Activated naive CD8-positive, alpha-beta T cell treated with anti-CD3 and anti-CD28 coated beads, Interleukin-2, amount 10 ng/mL, durations not matched to agents 7 days and 5 days (primary cell): ENCODE measurements around the gene RNF150. TPM values are rescaled to one million over a fixed set of nuclear protein-coding genes. Genes with fewer than 3 reads are reported as not detected.

Source experiments
- ATAC-seq: fragments of 150-1000 bp; cut with Tn5 transposase; one replicate; pipeline ENCODE4 v1.10.0; 2021; ENCODE audit warnings: low read depth, moderate library complexity
- POLR2A ChIA-PET: fragments of 350-600 bp; sonication (Branson Sonifier 250); formaldehyde crosslinking; loops from one replicate; lab custom pipeline; 2021; ENCODE audit warnings: antibody characterized with exemption; lab: Charles Lee
- DNase-seq: peaks from one replicate; pipeline ENCODE4 v3.0.0; 2021
- H3K27ac Mint-ChIP-seq: one replicate; pipeline ENCODE4 v1.8.0; 2022; ENCODE audit warnings: mild to moderate bottlenecking, mixed read lengths
- H3K27me3 Mint-ChIP-seq: one replicate; pipeline ENCODE4 v1.8.0; 2022; ENCODE audit warnings: mild to moderate bottlenecking, moderate library complexity, mixed read lengths
- H3K36me3 Mint-ChIP-seq: one replicate; pipeline ENCODE4 v1.8.0; 2021; ENCODE audit warnings: mild to moderate bottlenecking, mixed read lengths
- H3K4me1 Mint-ChIP-seq: one replicate; pipeline ENCODE4 v1.8.0; 2021; ENCODE audit warnings: mixed read lengths
- H3K4me3 Mint-ChIP-seq: one replicate; pipeline ENCODE4 v1.8.0; 2022; ENCODE audit warnings: mild to moderate bottlenecking, moderate library complexity, mixed read lengths
- H3K9me3 Mint-ChIP-seq: one replicate; pipeline ENCODE4 v1.8.0; 2021; ENCODE audit warnings: mixed read lengths
- total RNA-seq, 2 experiments: library from RNA; stranded (reverse); gene quantifications; one replicate each; pipeline ENCODE4 v1.2.3, GENCODE V29; 2021

RNF150 gene
- total RNA-seq, 2 experiments from 2014 or later: not detected

GRCh38 chr4:141144207-141144606, 10.9 kb upstream of the RNF150 start:
- no peak overlapping the region for H3K27ac Mint-ChIP-seq
- H3K4me3 Mint-ChIP-seq: no peak overlapping the region
- peaks cover 13% of the 10 kb centered on the region for H3K27me3 Mint-ChIP-seq
- ATAC-seq (no peak), DNase-seq (no peak)
- POLR2A ChIA-PET: no interaction called here
- no peaks in the 10 kb centered on the region for H3K36me3 Mint-ChIP-seq
- H3K9me3 Mint-ChIP-seq: peaks cover 1% of the 10 kb centered on the region
- H3K4me1 Mint-ChIP-seq: no peaks in the 10 kb centered on the region

DNA sequence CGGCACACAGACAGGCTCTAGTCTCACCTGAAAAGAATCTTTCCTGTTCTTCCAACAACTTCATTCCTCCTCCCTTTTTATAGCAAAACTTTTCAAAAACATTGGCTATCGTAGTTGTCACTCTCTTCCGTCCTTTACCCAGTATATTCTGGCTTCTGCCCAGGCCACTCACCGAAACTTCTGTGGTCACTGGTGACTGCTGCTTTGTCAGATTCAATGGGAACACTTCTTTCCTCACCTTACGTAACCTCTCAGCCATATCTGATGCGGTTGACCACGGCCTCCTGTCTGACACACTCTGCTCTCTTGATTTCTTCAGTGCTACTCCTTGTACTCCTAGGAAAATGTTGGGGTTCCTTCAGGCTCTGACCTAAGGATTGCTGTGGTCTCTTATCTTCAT, 9.2 kb upstream of the RNF150 start:
- Mint-ChIP-seq H3K4me1 (no peaks in the 10 kb centered on the region), H3K36me3 (no peaks in the 10 kb centered on the region)

DNA sequence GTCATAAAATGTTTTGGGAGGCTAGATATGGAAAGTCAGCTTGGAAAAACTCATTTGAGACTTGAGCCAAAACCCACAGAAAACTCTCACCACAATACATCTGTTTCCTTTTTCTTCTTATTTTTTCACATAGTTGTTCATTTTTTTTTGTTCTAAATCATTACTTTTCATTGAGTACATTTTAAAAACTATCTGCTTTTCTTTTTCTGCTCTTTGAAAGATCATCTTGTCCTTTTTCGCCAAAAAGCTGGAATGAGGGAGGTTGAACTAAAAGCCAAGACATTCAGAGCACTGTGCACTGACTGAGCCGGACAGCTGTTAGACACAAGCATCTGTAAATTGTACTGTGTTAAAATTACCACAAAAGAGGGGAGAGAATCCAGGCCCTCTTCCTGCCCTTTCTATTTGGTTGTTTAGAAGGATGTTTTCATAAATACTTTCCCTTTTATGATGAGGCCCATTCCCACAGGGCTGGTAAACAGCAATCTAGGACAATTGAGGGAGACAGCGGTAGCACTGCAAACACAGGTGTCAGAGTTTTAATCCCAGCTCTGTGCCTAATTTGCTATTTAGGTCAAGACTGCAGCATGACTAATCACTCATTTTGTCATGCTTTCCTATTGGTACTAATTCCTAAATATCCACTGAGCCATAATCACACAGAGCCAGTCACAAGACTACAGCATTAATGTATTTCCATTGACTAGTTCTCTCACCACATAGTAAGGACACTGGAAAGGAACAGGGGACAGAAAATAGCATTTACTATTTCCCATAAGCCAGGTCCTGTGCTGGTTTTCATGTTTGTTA, 7.3 kb upstream of the RNF150 start:
- Mint-ChIP-seq H3K4me1 (no peaks in the 10 kb centered on the region), H3K27ac (no peak overlapping the region), H3K9me3 (no peaks in the 10 kb centered on the region), H3K36me3 (no peaks in the 10 kb centered on the region), H3K27me3 (peaks cover 32% of the 10 kb centered on the region), H3K4me3 (no peak overlapping the region)
- DNase-seq (no peak), ATAC-seq (no peak)
- POLR2A ChIA-PET: no interaction called here

More for the DNA sequence above, 9.2 kb upstream of the RNF150 start:
- H3K27ac Mint-ChIP-seq: no peak overlapping the region
- H3K9me3 Mint-ChIP-seq: no peaks in the 10 kb centered on the region
- H3K4me3 Mint-ChIP-seq: no peak overlapping the region
- peaks cover 19% of the 10 kb centered on the region for H3K27me3 Mint-ChIP-seq
- POLR2A ChIA-PET: no interaction called here
- no peak for DNase-seq
- no peak for ATAC-seq

GRCh38 chr4:141133999-141134995, 1.0 kb upstream of the RNF150 start:
- POLR2A ChIA-PET: no interaction called here
- H3K4me1 Mint-ChIP-seq: peaks cover 8% of the 10 kb centered on the region
- no peak overlapping the region for H3K27ac Mint-ChIP-seq
- no peaks in the 10 kb centered on the region for H3K9me3 Mint-ChIP-seq
- ATAC-seq (no peak), DNase-seq (no peak)
- H3K36me3 Mint-ChIP-seq: no peaks in the 10 kb centered on the region
- peak overlapping the region; percentile 86 for H3K4me3 Mint-ChIP-seq
- H3K27me3 Mint-ChIP-seq: peaks cover 72% of the 10 kb centered on the region

- Mint-ChIP-seq H3K9me3 (no peaks in the 10 kb centered on the region), H3K27me3 (peaks cover 73% of the 10 kb centered on the region), H3K27ac (no peak overlapping the region), H3K4me3 (peak overlapping the region; percentile 86), H3K4me1 (peaks cover 8% of the 10 kb centered on the region), H3K36me3 (no peaks in the 10 kb centered on the region)
- ATAC-seq (peak; percentile 59), DNase-seq (no peak)
- POLR2A ChIA-PET: no interaction called here
Measured at GRCh38 chr4:141132709-141133145, 542 bp downstream of the RNF150 start.

DNA sequence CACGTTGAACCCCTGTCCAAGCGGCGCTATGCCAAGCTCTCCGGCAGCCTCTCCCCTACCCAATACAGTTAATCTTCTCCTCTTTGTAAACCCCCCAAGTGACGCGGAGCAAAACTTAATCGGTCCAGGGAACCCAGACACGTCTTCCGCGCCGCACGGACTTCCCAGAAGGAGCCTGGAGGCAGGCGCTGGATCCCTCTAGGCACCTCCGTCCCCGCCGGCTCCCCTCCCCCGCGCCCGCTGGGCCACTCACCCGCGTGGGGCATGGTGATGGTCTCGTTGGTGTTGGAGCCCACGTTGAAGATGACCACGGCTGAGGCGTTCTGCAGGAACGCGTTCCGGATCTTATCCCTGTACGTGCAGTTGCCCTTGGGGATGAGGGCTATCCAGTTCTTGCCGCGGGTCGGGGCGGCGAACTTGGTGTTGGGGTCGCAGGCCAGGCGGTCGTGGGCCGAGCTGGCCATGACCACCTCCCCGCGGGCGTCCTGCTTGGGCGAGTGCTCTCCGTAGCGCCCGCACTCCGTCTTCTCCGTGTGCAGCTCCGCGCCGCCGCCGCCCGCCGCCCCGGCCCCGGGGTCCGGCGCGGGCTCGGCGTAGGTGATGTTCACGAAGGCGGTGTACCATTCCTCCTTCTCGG, 1.1 kb downstream of the RNF150 start:
- DNase-seq (peak; percentile 34), ATAC-seq (no peak)
- Mint-ChIP-seq H3K4me1 (peaks cover 8% of the 10 kb centered on the region), H3K4me3 (peak overlapping the region; percentile 26), H3K36me3 (no peaks in the 10 kb centered on the region), H3K27ac (no peak overlapping the region), H3K27me3 (peaks cover 68% of the 10 kb centered on the region), H3K9me3 (no peaks in the 10 kb centered on the region)
- POLR2A ChIA-PET: no interaction called here

- no peak for DNase-seq
- no peaks in the 10 kb centered on the region for H3K9me3 Mint-ChIP-seq
- H3K27ac Mint-ChIP-seq: no peak overlapping the region
- H3K27me3 Mint-ChIP-seq: peaks cover 63% of the 10 kb centered on the region
- H3K4me1 Mint-ChIP-seq: peaks cover 8% of the 10 kb centered on the region
- POLR2A ChIA-PET: no interaction called here
- ATAC-seq: no peak
- H3K36me3 Mint-ChIP-seq: no peaks in the 10 kb centered on the region
- H3K4me3 Mint-ChIP-seq: peak overlapping the region; percentile 26
Measured at GRCh38 chr4:141131723-141132071, 1.6 kb downstream of the RNF150 start.

DNA sequence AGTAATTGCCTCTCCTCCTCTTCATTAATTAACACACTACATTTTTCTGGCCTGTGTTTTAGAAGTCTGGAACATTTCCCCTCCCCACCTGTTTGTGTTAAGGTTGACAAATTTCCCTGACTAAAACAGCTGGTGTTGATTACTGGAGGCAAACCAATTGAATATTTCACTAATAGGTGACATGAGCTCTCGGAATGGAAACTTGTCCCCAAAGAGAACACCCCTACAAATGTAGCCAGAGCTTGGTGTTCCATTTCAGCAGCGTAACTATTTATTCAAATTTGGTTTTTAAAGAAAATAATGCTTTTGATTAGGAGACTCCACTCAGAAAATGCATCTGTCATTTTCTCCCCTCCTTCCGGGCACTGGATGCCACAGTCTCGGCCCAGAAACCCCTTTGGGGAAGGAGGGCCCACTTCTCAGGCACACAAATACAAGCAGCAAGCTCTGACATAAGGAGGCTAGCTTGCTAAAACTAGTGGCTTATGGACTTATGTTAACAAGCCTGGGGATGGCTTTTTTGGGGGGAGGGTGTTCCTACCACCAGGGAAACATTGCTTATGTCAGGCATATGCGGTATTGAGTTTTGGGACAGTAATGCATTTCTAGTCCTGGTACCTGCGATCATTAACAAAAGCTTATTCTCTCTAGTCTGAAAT, 2.2 kb downstream of the RNF150 start:
- POLR2A ChIA-PET: no interaction called here
- no peaks in the 10 kb centered on the region for H3K9me3 Mint-ChIP-seq
- no peak for DNase-seq
- ATAC-seq: no peak
- peaks cover 62% of the 10 kb centered on the region for H3K27me3 Mint-ChIP-seq
- H3K27ac Mint-ChIP-seq: no peak overlapping the region
- no peaks in the 10 kb centered on the region for H3K36me3 Mint-ChIP-seq
- no peak overlapping the region for H3K4me3 Mint-ChIP-seq
- H3K4me1 Mint-ChIP-seq: peaks cover 8% of the 10 kb centered on the region

- ATAC-seq (no peak), DNase-seq (no peak)
- Mint-ChIP-seq H3K4me3 (no peak overlapping the region), H3K27ac (no peak overlapping the region), H3K27me3 (peaks cover 34% of the 10 kb centered on the region), H3K4me1 (peaks cover 3% of the 10 kb centered on the region), H3K9me3 (no peaks in the 10 kb centered on the region), H3K36me3 (no peaks in the 10 kb centered on the region)
- POLR2A ChIA-PET: no interaction called here
Measured at GRCh38 chr4:141127884-141128283, 5.4 kb downstream of the RNF150 start.

- no peaks in the 10 kb centered on the region for H3K4me1 Mint-ChIP-seq
- DNase-seq (no peak), ATAC-seq (no peak)
- POLR2A ChIA-PET: no interaction called here
- no peaks in the 10 kb centered on the region for H3K36me3 Mint-ChIP-seq
- no peaks in the 10 kb centered on the region for H3K9me3 Mint-ChIP-seq
- peaks cover 28% of the 10 kb centered on the region for H3K27me3 Mint-ChIP-seq
- no peak overlapping the region for H3K27ac Mint-ChIP-seq
- no peak overlapping the region for H3K4me3 Mint-ChIP-seq
Measured at GRCh38 chr4:141126769-141127168, 6.5 kb downstream of the RNF150 start.

- H3K27ac Mint-ChIP-seq: no peak overlapping the region
- H3K4me1 Mint-ChIP-seq: no peaks in the 10 kb centered on the region
- peaks cover 1% of the 10 kb centered on the region for H3K9me3 Mint-ChIP-seq
- no peak for ATAC-seq
- no peak for DNase-seq
- no peak overlapping the region for H3K4me3 Mint-ChIP-seq
- H3K27me3 Mint-ChIP-seq: peaks cover 4% of the 10 kb centered on the region
- no peaks in the 10 kb centered on the region for H3K36me3 Mint-ChIP-seq
- POLR2A ChIA-PET: no interaction called here
Measured at GRCh38 chr4:141124224-141124623, 9.0 kb downstream of the RNF150 start.

GRCh38 chr4:141121768-141122454, 11.4 kb downstream of the RNF150 start:
- Mint-ChIP-seq H3K36me3 (no peaks in the 10 kb centered on the region), H3K9me3 (peaks cover 1% of the 10 kb centered on the region), H3K4me1 (no peaks in the 10 kb centered on the region), H3K27ac (no peak overlapping the region), H3K27me3 (no peaks in the 10 kb centered on the region), H3K4me3 (no peak overlapping the region)
- DNase-seq (no peak), ATAC-seq (no peak)
- POLR2A ChIA-PET: no interaction called here
